Measurements from ENCODE around the gene ATP13A3.

Gene ATP13A3

DNA sequence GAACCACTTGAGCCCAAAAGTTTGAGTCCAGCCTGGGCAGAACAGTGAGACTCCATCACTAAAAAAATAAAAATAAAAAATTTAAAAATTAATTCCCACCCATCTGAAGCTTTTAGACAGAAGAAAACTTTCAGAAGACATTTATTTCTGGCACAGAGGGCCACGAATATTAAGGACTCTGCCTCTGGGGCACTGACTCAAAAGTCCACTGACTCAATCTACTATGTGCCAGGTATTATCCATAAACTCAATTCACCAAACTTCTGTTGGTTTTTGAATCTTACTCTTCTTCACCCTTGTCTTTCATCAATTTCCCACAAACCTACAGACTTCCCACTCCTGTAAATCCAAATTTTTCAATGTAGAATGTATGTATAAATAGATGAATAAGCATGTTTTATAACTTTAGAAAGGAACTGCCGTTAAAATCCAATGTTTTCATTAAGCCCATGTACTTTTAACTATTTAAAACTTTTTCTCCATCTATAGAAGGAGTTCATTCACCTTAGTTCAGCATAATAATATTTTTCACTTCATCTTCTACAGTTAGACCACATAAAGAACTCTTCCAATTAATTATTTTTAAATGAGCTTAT, 19.9 kb downstream of the ATP13A3 start:
- TF ChIP-seq, protein P1, sequence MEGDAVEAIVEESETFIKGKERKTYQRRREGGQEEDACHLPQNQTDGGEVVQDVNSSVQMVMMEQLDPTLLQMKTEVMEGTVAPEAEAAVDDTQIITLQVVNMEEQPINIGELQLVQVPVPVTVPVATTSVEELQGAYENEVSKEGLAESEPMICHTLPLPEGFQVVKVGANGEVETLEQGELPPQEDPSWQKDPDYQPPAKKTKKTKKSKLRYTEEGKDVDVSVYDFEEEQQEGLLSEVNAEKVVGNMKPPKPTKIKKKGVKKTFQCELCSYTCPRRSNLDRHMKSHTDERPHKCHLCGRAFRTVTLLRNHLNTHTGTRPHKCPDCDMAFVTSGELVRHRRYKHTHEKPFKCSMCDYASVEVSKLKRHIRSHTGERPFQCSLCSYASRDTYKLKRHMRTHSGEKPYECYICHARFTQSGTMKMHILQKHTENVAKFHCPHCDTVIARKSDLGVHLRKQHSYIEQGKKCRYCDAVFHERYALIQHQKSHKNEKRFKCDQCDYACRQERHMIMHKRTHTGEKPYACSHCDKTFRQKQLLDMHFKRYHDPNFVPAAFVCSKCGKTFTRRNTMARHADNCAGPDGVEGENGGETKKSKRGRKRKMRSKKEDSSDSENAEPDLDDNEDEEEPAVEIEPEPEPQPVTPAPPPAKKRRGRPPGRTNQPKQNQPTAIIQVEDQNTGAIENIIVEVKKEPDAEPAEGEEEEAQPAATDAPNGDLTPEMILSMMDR (IDR thresholded peaks at IDR 0.05; ENCODE audit: insufficient read depth, missing control alignments): no peak
- no peak for DNase-seq (ENCODE audit: insufficient read length, low spot score)
- no peak for FAIRE-seq

DNA sequence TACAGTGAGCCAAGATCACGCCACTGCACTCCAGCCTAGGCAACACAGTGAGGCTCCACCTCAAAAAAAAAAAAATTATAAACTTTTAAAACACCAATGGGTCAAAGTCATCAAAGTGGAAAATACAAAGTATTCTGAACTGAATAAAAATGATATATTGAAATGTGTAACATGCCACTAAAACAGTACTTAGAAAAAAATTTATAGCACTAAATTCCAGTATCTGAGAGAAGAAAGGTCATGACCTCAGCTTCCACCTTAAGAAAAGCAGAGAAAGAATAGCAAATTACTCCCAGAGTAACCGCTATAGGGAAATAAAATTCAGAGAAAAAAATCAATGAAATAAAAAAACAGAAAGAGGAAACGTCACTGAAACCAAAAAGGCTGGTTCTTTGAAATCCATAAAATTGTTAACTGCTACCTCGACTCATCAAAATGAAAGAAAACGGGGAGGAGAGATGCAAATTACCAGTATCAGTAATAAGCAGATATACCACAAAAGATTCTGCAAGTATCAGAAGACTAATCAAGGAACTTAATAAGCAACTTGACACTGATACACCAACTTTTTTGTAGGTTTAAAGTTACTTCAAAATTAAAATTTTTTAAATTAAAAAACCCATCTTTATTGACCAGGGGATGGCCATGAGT, 20.8 kb downstream of the ATP13A3 start:
- DNase-seq (ENCODE audit: insufficient read length, low spot score) (no peak), FAIRE-seq (no peak)
- TF ChIP-seq, protein P1 (IDR thresholded peaks at IDR 0.05; ENCODE audit: insufficient read depth, missing control alignments): no peak

DNA sequence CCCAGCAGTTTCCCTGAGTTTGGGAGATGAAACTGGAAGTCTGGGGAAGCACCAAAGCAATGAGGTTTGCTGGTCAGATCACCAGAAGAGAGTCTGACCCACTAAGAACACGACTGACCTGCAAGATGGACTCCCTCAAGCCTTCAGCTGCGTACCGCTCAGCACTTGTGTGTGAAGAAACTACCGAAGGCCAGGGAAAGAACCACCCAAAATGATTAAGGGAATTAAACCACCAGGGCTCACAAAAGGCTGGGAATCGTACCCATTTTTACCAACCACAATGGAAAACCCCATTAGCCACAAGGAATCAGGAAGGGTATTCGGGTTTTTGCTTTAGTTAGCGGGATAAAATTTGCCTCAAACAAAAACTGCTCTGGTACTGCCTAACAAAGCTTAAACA, 21.6 kb downstream of the ATP13A3 start:
- DNase-seq (ENCODE audit: insufficient read length, low spot score) (no peak), FAIRE-seq (no peak)
- TF ChIP-seq, protein P1 (IDR thresholded peaks at IDR 0.05; ENCODE audit: insufficient read depth, missing control alignments): no peak

DNA sequence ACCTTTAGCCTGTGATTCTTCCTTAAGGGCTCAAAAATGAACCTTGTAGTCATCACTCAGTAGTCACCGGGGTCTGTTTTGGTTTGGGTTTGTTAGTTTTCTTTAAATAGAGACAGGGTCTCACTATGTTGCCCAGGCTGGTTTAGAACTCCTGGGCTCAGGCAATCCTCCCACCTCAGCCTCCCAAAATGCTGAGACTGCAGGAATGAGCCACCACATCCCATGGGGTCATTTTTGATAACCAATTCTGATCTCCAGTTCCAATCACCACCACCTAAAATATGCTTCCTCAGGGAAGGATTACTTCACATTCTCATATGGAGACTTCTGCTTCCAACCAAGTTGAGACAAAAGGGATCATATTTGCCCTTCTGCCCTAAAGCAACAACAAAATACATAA, 22.1 kb downstream of the ATP13A3 start:
- no peak for DNase-seq (ENCODE audit: insufficient read length, low spot score)
- TF ChIP-seq, protein P1 (IDR thresholded peaks at IDR 0.05; ENCODE audit: insufficient read depth, missing control alignments): no peak
- no peak for FAIRE-seq

DNA sequence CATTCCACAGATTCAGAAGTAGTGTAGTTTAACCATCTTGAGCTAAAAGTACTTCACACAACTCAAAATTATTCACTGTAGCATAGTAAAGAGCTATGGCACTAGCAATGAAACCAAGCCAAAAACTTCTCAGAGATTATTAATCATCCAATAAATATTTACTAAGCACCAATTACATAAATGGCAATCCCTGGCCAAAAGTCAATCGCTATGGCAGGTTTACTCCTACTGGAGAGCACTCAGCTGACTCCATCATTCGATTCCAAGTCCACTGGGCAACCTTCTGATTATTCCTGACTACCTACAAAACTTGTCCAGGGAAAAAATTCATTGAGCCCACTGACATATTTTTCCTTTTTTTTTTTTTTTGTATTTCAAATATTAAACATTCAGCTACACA, 23.9 kb downstream of the ATP13A3 start:
- TF ChIP-seq, protein P1 (IDR thresholded peaks at IDR 0.05; ENCODE audit: insufficient read depth, missing control alignments): no peak
- no peak for FAIRE-seq

DNA sequence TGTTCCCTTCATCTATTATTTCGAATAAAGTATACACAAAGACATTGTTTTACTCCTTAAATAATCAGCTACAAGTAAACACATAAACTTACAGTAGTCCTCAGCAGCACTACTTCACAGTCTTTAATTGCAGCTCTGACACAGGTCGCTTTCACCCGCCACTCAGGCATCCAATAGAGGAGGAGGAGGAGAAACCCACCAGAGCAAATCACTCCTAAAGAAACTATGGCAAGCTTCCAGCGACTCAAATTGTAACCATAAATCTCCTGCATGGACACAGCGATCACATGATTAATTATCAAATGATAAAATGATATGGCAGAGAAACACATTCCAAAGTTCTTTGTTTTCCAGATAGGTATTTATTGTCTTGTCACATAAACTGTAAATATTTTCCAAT, 26.2 kb downstream of the ATP13A3 start:
- TF ChIP-seq, protein P1 (IDR thresholded peaks at IDR 0.05; ENCODE audit: insufficient read depth, missing control alignments): no peak
- DNase-seq (ENCODE audit: insufficient read length, low spot score) (no peak), FAIRE-seq (no peak)

More for the DNA sequence above, 23.9 kb downstream of the ATP13A3 start:
- no peak for DNase-seq (ENCODE audit: insufficient read length, low spot score)

DNA sequence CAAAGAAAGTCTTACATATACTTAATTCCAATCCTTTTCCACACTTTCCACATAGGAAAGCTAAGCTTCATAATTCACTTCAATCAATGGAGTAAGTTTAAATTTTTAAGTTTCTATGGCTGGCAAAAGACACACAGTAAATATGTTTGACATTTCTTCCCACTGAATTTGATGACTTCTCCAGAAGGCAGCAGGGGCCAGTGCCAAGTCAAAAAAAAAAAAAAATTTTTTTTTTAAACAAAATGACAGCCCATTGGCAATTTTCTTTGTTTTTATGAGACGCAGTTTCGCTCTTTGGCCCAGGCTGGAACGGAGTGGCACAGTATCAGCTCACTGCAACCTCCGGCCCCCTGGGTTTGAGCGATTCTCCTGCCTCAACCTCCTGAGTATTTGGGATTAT, 28.7 kb downstream of the ATP13A3 start:
- TF ChIP-seq, protein P1 (IDR thresholded peaks at IDR 0.05; ENCODE audit: insufficient read depth, missing control alignments): no peak
- DNase-seq (ENCODE audit: insufficient read length, low spot score) (no peak), FAIRE-seq (no peak)
